ENCODE measurements around the gene ASB18.

DNA sequence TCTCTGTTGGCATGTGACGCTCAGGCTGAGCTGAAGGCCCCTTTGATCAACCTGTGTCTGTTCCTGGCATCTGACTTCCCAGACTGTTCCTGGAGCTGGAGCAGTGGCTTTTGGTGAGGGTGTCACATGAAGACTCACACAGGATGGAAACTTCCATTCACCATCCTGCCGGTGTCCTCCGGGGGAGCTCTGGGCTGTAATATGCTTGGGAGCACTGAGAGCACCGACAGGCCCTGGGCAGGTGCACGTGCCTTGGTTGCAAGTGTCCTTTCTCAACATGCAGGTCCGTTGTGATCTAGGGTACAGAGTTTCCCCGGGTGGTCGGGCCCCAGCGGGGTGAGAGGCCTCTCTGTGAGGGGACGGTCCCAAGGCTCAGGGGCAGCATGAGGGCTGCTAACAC lies 71.2 kb downstream of the ASB18 start:
- TF ChIP-seq, protein P1, sequence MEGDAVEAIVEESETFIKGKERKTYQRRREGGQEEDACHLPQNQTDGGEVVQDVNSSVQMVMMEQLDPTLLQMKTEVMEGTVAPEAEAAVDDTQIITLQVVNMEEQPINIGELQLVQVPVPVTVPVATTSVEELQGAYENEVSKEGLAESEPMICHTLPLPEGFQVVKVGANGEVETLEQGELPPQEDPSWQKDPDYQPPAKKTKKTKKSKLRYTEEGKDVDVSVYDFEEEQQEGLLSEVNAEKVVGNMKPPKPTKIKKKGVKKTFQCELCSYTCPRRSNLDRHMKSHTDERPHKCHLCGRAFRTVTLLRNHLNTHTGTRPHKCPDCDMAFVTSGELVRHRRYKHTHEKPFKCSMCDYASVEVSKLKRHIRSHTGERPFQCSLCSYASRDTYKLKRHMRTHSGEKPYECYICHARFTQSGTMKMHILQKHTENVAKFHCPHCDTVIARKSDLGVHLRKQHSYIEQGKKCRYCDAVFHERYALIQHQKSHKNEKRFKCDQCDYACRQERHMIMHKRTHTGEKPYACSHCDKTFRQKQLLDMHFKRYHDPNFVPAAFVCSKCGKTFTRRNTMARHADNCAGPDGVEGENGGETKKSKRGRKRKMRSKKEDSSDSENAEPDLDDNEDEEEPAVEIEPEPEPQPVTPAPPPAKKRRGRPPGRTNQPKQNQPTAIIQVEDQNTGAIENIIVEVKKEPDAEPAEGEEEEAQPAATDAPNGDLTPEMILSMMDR (IDR thresholded peaks at IDR 0.05), result no peak
- TF ChIP-seq EP300 (IDR thresholded peaks at IDR 0.05), result no peak

Measured in tibial nerve (tissue), 4 donors.